HG02623 (cell line): ENCODE data around the gene RSU1.
"Not testable (repeated sequence)": the region's sequence is repeated elsewhere in the genome, so short reads cannot be mapped to it uniquely, and the experiment has no call there.

Experiments used
- ATAC-seq: cut with Tn5 transposase; IDR thresholded peaks from one replicate; pipeline ENCODE4 v1.9.1; 2021; ENCODE audit warnings: moderate library complexity; ENCODE audit not compliant: unreplicated experiment

Gene RSU1

GRCh38 chr10:16788125-16788524, 29.1 kb downstream of the RSU1 start:
- ATAC-seq: peak; percentile 26

GRCh38 chr10:16787361-16787791, 29.8 kb downstream of the RSU1 start:
- peak; percentile 67 for ATAC-seq

- no peak for ATAC-seq
These were observed 36.8 kb downstream of the RSU1 start for GRCh38 chr10:16780338-16780880.

- ATAC-seq: peak; percentile 84
These were observed 37.8 kb downstream of the RSU1 start for GRCh38 chr10:16779384-16779915.

GRCh38 chr10:16777473-16778370, 39.5 kb downstream of the RSU1 start:
- ATAC-seq: no peak

GRCh38 chr10:16776896-16777295, 40.3 kb downstream of the RSU1 start:
- ATAC-seq: no peak

GRCh38 chr10:16773334-16773733, 43.9 kb downstream of the RSU1 start:
- no peak for ATAC-seq

GRCh38 chr10:16770670-16771069, 46.6 kb downstream of the RSU1 start:
- peak; percentile 61 for ATAC-seq

- no peak for ATAC-seq
These were observed 47.1 kb downstream of the RSU1 start for GRCh38 chr10:16770141-16770540.

- ATAC-seq: no peak
These were observed 47.9 kb downstream of the RSU1 start for GRCh38 chr10:16769331-16769730.

- ATAC-seq: no peak
These were observed 48.5 kb downstream of the RSU1 start for GRCh38 chr10:16768702-16769101.

GRCh38 chr10:16765509-16766375, 51.5 kb downstream of the RSU1 start:
- ATAC-seq: peak; percentile 59

GRCh38 chr10:16761300-16761699, 55.9 kb downstream of the RSU1 start:
- ATAC-seq: no peak

- ATAC-seq: no peak
These were observed 60.5 kb downstream of the RSU1 start for GRCh38 chr10:16756561-16757221.

- ATAC-seq: no peak
These were observed 62.5 kb downstream of the RSU1 start for GRCh38 chr10:16754765-16755164.

GRCh38 chr10:16752849-16753248, 64.4 kb downstream of the RSU1 start:
- not testable (repeated sequence) for ATAC-seq

GRCh38 chr10:16752099-16752498, 65.1 kb downstream of the RSU1 start:
- ATAC-seq: no peak

GRCh38 chr10:16751244-16751643, 66.0 kb downstream of the RSU1 start:
- no peak for ATAC-seq

- ATAC-seq: no peak
These were observed 66.8 kb downstream of the RSU1 start for GRCh38 chr10:16750461-16750860.

- ATAC-seq: no peak
These were observed 68.5 kb downstream of the RSU1 start for GRCh38 chr10:16748749-16749148.

- ATAC-seq: no peak
These were observed 70.4 kb downstream of the RSU1 start for GRCh38 chr10:16746856-16747255.
